Activated T-helper 1 cell treated with anti-CD3 and anti-CD28 coated beads, Interleukin-12 subunit alpha, Interleukin-12 subunit beta, Interleukin-2, Interleukin-4 antibody, amounts not matched to agents 30 ng/mL and 10 ng/mL and 1 ng/mL, durations not matched to agents 14 hours and 24 hours and 36 hours (primary cell): ENCODE measurements around the gene AREG. TPM values are rescaled to one million over a fixed set of nuclear protein-coding genes. Genes with fewer than 3 reads are reported as not detected.

ENCODE experiments used
- DNase-seq: peaks from one replicate; pipeline ENCODE4 v3.0.0; 2021; ENCODE audit warnings: low spot score
- H3K27ac Mint-ChIP-seq: one replicate; pipeline ENCODE4 v1.8.0; 2021; ENCODE audit warnings: mild to moderate bottlenecking, mixed read lengths
- H3K27me3 Mint-ChIP-seq: one replicate; pipeline ENCODE4 v1.8.0; 2022; ENCODE audit warnings: mild to moderate bottlenecking, moderate library complexity, mixed read lengths; ENCODE audit not compliant: insufficient read depth
- H3K36me3 Mint-ChIP-seq: one replicate; pipeline ENCODE4 v1.8.0; 2021; ENCODE audit warnings: low read depth, mixed read lengths
- H3K4me1 Mint-ChIP-seq: one replicate; pipeline ENCODE4 v1.8.0; 2021; ENCODE audit warnings: low read depth, mixed read lengths
- H3K4me3 Mint-ChIP-seq: one replicate; pipeline ENCODE4 v1.8.0; 2021; ENCODE audit warnings: mild to moderate bottlenecking, moderate library complexity, mixed read lengths
- H3K9me3 Mint-ChIP-seq: one replicate; pipeline ENCODE4 v1.8.0; 2021; ENCODE audit warnings: mixed read lengths
- intact Hi-C: fragments of 100-400 bp; cut with micrococcal nuclease; formaldehyde crosslinking; loops from one replicate; pipeline ENCODE4 v1.15.1; 2024
- total RNA-seq: library from RNA; stranded (reverse); gene quantifications from 2 replicates; pipeline ENCODE4 v1.2.3, GENCODE V29; 2022

The AREG gene
- total RNA-seq, 1 donor from 2014 or later, result 1.5 TPM

- no peak for DNase-seq
- intact Hi-C loops, result loop anchor here (10.0 kb wide), 1 partner anchor 285 kb away; the partner anchor contains the start of gene MTHFD2L
- Mint-ChIP-seq H3K36me3 (no peaks in the 10 kb centered on the region), H3K4me1 (peaks cover 8% of the 10 kb centered on the region), H3K27me3 (no peaks in the 10 kb centered on the region), H3K27ac (no peak overlapping the region), H3K4me3 (no peak overlapping the region), H3K9me3 (no peaks in the 10 kb centered on the region)
Measured at GRCh38 chr4:74439952-74440351, 5.0 kb upstream of the AREG start.

GRCh38 chr4:74440356-74440755 lies 4.6 kb upstream of the AREG start:
- no peak overlapping the region for H3K27ac Mint-ChIP-seq
- H3K27me3 Mint-ChIP-seq, result no peaks in the 10 kb centered on the region
- no peak for DNase-seq
- H3K4me1 Mint-ChIP-seq, result peaks cover 11% of the 10 kb centered on the region
- intact Hi-C loops, result loop anchor here (10.0 kb wide), 1 partner anchor 286 kb away; the partner anchor contains the start of gene MTHFD2L
- no peaks in the 10 kb centered on the region for H3K36me3 Mint-ChIP-seq
- H3K4me3 Mint-ChIP-seq, result no peak overlapping the region
- no peaks in the 10 kb centered on the region for H3K9me3 Mint-ChIP-seq

GRCh38 chr4:74441744-74442143 lies 3.2 kb upstream of the AREG start:
- no peak for DNase-seq
- Mint-ChIP-seq H3K9me3 (no peaks in the 10 kb centered on the region), H3K4me3 (no peak overlapping the region), H3K4me1 (peaks cover 14% of the 10 kb centered on the region), H3K27me3 (peaks cover 4% of the 10 kb centered on the region), H3K27ac (no peak overlapping the region), H3K36me3 (no peaks in the 10 kb centered on the region)
- intact Hi-C loops, result loop anchor here (10.0 kb wide), 1 partner anchor 287 kb away; the partner anchor contains the start of gene MTHFD2L

DNA sequence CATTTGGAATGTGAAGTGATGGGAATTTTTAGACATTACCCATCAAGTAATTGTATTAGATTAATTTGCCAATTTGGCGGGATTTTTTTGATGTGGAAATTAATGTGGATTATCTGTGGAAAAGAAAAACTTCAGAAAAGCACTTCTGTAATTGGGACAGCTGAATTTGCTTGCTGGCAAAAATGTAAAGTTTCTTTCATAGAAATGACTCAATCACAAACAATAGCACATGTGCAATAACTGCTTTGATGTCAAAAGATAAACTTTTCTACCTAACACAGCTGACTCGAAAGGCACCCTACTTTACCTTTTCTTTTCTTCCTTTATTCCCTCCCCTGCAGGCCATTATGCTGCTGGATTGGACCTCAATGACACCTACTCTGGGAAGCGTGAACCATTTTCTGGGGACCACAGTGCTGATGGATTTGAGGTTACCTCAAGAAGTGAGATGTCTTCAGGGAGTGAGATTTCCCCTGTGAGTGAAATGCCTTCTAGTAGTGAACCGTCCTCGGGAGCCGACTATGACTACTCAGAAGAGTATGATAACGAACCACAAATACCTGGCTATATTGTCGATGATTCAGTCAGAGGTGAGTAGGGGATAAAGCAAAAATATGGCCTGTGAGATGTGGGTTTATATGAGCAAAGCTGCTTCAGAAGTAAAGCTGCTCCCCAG lies 1.4 kb downstream of the AREG start:
- H3K36me3 Mint-ChIP-seq, result no peaks in the 10 kb centered on the region
- H3K27me3 Mint-ChIP-seq, result peaks cover 10% of the 10 kb centered on the region
- H3K4me1 Mint-ChIP-seq, result peaks cover 18% of the 10 kb centered on the region
- H3K4me3 Mint-ChIP-seq, result no peak overlapping the region
- no peak for DNase-seq
- H3K27ac Mint-ChIP-seq, result no peak overlapping the region
- intact Hi-C loops, result loop anchor here (5.0 to 10.0 kb wide), 3 partner anchors 124 to 1401 kb away; partner anchors contain the start of gene MTHFD2L
- H3K9me3 Mint-ChIP-seq, result no peaks in the 10 kb centered on the region

DNA sequence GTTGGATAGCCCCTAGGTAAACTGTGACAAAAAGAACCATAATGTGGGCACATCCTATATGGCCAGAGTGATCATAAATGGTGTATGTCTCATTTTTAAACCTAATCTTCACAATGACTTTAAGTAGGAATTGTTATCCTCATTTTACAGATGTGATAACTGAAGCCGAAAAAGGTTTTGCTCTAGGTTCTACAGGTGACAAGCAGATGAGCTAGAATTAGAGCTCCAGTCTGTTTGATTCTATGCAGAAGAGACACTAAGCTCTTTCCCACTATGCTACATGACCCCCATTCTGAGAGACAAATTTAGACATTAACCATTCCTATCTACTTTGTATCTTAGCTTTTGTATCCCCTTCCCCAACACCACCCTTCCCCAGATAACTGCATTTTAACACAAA lies 2.0 kb downstream of the AREG start:
- H3K4me1 Mint-ChIP-seq, result peaks cover 19% of the 10 kb centered on the region
- peaks cover 10% of the 10 kb centered on the region for H3K27me3 Mint-ChIP-seq
- no peak overlapping the region for H3K27ac Mint-ChIP-seq
- no peak overlapping the region for H3K4me3 Mint-ChIP-seq
- H3K9me3 Mint-ChIP-seq, result no peaks in the 10 kb centered on the region
- DNase-seq, result no peak
- no peaks in the 10 kb centered on the region for H3K36me3 Mint-ChIP-seq
- intact Hi-C loops, result loop anchor here (5.0 to 10.0 kb wide), 3 partner anchors 125 to 1400 kb away; partner anchors contain the start of gene MTHFD2L

- Mint-ChIP-seq H3K36me3 (no peaks in the 10 kb centered on the region), H3K4me1 (peaks cover 19% of the 10 kb centered on the region), H3K4me3 (no peak overlapping the region), H3K27me3 (peaks cover 10% of the 10 kb centered on the region), H3K27ac (no peak overlapping the region), H3K9me3 (no peaks in the 10 kb centered on the region)
- intact Hi-C loops, result loop anchor here (5.0 to 10.0 kb wide), 3 partner anchors 125 to 1400 kb away; partner anchors contain the start of gene MTHFD2L
- DNase-seq, result no peak
Measured at GRCh38 chr4:74447636-74448233, 2.8 kb downstream of the AREG start.

- H3K4me1 Mint-ChIP-seq, result peaks cover 12% of the 10 kb centered on the region
- no peak overlapping the region for H3K27ac Mint-ChIP-seq
- no peaks in the 10 kb centered on the region for H3K36me3 Mint-ChIP-seq
- DNase-seq, result no peak
- H3K9me3 Mint-ChIP-seq, result no peaks in the 10 kb centered on the region
- intact Hi-C loops, result loop anchor here (5.0 to 10.0 kb wide), 3 partner anchors 127 to 1398 kb away; partner anchors contain the start of gene MTHFD2L
- peaks cover 10% of the 10 kb centered on the region for H3K27me3 Mint-ChIP-seq
- no peak overlapping the region for H3K4me3 Mint-ChIP-seq
Measured at GRCh38 chr4:74449571-74450297, 4.8 kb downstream of the AREG start.

DNA sequence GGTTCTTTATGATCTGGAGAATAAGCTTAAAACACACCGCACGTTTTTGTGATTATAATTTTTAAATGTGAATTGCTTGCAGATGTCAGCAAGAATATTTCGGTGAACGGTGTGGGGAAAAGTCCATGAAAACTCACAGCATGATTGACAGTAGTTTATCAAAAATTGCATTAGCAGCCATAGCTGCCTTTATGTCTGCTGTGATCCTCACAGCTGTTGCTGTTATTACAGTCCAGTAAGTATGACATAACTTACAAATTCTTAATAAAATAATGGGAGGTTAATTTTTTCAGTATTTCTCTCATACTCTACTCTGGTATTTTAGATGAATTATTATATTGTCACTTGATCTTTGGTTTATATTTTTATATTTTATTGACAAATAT lies 5.4 kb downstream of the AREG start:
- intact Hi-C loops, result no loop called here
- H3K4me3 Mint-ChIP-seq, result no peak overlapping the region
- peaks cover 10% of the 10 kb centered on the region for H3K27me3 Mint-ChIP-seq
- DNase-seq, result no peak
- no peaks in the 10 kb centered on the region for H3K36me3 Mint-ChIP-seq
- no peak overlapping the region for H3K27ac Mint-ChIP-seq
- no peaks in the 10 kb centered on the region for H3K9me3 Mint-ChIP-seq
- peaks cover 9% of the 10 kb centered on the region for H3K4me1 Mint-ChIP-seq

GRCh38 chr4:74451214-74451661 lies 6.3 kb downstream of the AREG start:
- H3K27me3 Mint-ChIP-seq, result peaks cover 10% of the 10 kb centered on the region
- H3K36me3 Mint-ChIP-seq, result no peaks in the 10 kb centered on the region
- no peak overlapping the region for H3K4me3 Mint-ChIP-seq
- H3K4me1 Mint-ChIP-seq, result peaks cover 5% of the 10 kb centered on the region
- no peak for DNase-seq
- intact Hi-C loops, result no loop called here
- no peaks in the 10 kb centered on the region for H3K9me3 Mint-ChIP-seq
- no peak overlapping the region for H3K27ac Mint-ChIP-seq

DNA sequence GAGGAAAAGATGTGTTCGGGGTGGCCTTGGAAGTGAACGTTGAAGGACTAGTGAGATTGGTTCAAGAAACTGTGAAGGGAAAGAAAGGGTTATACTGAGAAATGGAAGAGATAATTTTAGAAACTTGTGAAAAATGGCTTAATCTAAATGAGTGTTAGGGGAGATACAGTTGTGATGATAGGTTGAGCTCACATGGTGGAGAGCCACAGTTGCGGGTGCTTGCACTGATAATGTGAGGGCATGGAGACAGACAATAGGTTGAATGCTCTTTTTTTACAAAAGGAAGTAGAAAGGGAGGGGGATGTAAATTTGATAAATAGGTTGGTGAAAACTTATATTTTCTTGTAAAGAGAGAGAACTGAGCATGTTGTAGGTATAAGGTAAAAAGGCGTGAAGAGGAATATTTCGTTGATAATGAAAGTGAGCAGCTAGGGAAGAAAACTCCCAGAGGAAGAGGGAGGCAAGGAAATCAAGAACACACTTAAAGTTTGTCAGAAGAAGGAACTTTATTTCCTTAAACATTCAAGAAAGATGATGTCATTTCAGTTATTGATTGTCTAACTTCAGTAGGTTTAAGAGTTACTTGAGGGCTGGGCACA lies 8.2 kb downstream of the AREG start:
- no peaks in the 10 kb centered on the region for H3K9me3 Mint-ChIP-seq
- peaks cover 5% of the 10 kb centered on the region for H3K4me1 Mint-ChIP-seq
- intact Hi-C loops, result no loop called here
- no peak overlapping the region for H3K4me3 Mint-ChIP-seq
- peaks cover 3% of the 10 kb centered on the region for H3K27me3 Mint-ChIP-seq
- no peak for DNase-seq
- H3K36me3 Mint-ChIP-seq, result no peaks in the 10 kb centered on the region
- H3K27ac Mint-ChIP-seq, result no peak overlapping the region

DNA sequence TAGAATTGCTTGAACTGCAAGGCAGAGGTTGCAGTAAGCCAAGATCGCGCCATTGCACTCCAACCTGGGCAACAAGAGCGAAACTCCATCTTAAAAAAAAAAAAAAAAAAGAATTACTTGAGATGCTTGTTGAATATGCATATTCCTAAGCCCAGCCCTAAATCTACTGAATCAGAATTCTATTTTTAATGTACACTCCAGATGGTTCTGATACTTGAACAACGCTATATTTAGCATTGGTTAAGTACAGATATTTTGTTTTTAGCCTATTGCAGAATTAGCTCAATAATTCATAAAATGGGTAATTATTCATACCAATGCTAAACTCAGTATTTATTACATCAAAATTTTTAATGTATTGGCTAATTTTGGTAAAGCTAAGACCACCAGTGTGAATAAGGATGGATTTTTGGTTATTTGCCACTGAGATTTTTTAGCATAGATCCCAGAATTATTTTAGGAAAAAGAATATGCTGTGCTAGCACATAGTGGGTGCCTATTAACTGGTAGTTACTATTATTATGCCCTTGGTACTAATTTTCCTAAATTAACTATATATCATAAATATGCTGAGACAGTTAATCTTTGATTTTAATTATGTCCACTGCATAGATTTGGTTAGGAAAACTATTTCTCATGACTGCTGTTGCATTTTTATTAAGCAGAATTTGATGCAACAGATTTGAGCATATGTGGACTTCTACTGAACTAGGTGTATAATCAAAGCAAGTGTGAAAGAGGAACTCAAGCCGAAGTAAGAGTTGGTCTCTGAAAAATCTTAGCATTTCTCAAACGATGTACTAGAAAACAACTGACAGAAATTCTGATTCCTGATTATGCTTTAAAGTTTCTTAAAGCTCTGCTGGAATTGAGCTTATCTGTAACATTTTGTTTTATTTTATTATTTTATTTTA lies 9.2 kb downstream of the AREG start:
- H3K27ac Mint-ChIP-seq, result no peak overlapping the region
- intact Hi-C loops, result no loop called here
- H3K4me1 Mint-ChIP-seq, result peaks cover 5% of the 10 kb centered on the region
- H3K36me3 Mint-ChIP-seq, result no peaks in the 10 kb centered on the region
- DNase-seq, result no peak
- peaks cover 5% of the 10 kb centered on the region for H3K27me3 Mint-ChIP-seq
- no peak overlapping the region for H3K4me3 Mint-ChIP-seq
- H3K9me3 Mint-ChIP-seq, result no peaks in the 10 kb centered on the region
